Measurements from ENCODE around the gene DAZ2.
"Not testable (repeated sequence)": the region's sequence is repeated elsewhere in the genome, so short reads cannot be mapped to it uniquely, and the experiment has no call there.

DAZ2 gene

GRCh38 chrY:23219233-23219632 is at the start of gene DAZ2:
Gene DAZ2, plus strand, starts transcription at chrY:23219533. Its CDS starts 208 bp downstream, at chrY:23219741.
- not testable (repeated sequence) for DNase-seq

- not testable (repeated sequence) for DNase-seq
Measured at GRCh38 chrY:23198908-23199307, 20.4 kb upstream of the DAZ2 start, which contains the start of gene DAZ1. Gene DAZ1, minus strand, starts transcription at chrY:23199008. Its CDS starts 208 bp downstream, at chrY:23198800.

GRCh38 chrY:23207455-23207854 is 11.9 kb upstream of the DAZ2 start:
- DNase-seq = not testable (repeated sequence)

GRCh38 chrY:23209802-23210495 is 9.4 kb upstream of the DAZ2 start:
- not testable (repeated sequence) for DNase-seq

- DNase-seq = not testable (repeated sequence)
Measured at GRCh38 chrY:23210681-23211080, 8.7 kb upstream of the DAZ2 start.

All from NCI-H1092 treated with DMSO at 0.1 percent for 48 hours (cell line).